Common myeloid progenitor, CD34-positive (primary cell): ENCODE measurements around the gene NEURL1.
"Not testable (repeated sequence)": the region's sequence is repeated elsewhere in the genome, so short reads cannot be mapped to it uniquely, and the experiment has no call there.

Experiments
- CTCF ChIA-PET: fragments of 350-600 bp; sonication (Branson Sonifier 250); formaldehyde crosslinking; loops from one replicate; lab custom pipeline; 2021; ENCODE audit warnings: antibody characterized with exemption; lab: Charles Lee
- POLR2A ChIA-PET: fragments of 350-600 bp; sonication (Branson Sonifier 250); formaldehyde crosslinking; loops from one replicate; lab custom pipeline; 2021; ENCODE audit warnings: antibody characterized with exemption; lab: Charles Lee
- DNase-seq, 3 donors: peaks; one replicate each; pipeline versions ENCODE4 v3.0.0 to v3.0.0-alpha.2; 2013
- H3K27ac ChIP-seq, 2 experiments: 1 replicate in 1 of 2; 2 replicates in 1 of 2; pipeline ENCODE4 v1.7.0; 2013; ENCODE audit warnings: inconsistent platforms in 2 of 2, low read length in 2 of 2, mild to moderate bottlenecking in 2 of 2, low read depth in 1 of 2, moderate library complexity in 1 of 2; ENCODE audit not compliant: severe bottlenecking in 2 of 2, insufficient read depth in 1 of 2, poor library complexity in 1 of 2
- H3K27me3 ChIP-seq, 5 experiments: replicated peaks in 2 of 5; 1 replicate in 3 of 5; 2 replicates in 2 of 5; pipeline versions ENCODE4 v1.6.1 to v1.7.0; 2013; ENCODE audit warnings: low read length in 4 of 5, mild to moderate bottlenecking in 2 of 5, moderate library complexity in 2 of 5, inconsistent platforms in 1 of 5; ENCODE audit not compliant: insufficient read depth in 5 of 5, control insufficient read depth in 4 of 5
- H3K36me3 ChIP-seq, 4 experiments: 1 replicate in 2 of 4; 2 replicates in 2 of 4; pipeline versions ENCODE4 v1.6.1 to v1.7.0; 2013; ENCODE audit warnings: low read length in 3 of 4, control low read depth in 1 of 4, mild to moderate bottlenecking in 1 of 4; ENCODE audit not compliant: control insufficient read depth in 4 of 4, insufficient read depth in 4 of 4
- H3K4me1 ChIP-seq, 4 experiments: 1 replicate in 3 of 4; 2 replicates in 1 of 4; pipeline versions ENCODE4 v1.6.1 to v1.7.1; 2013; ENCODE audit warnings: low read length in 3 of 4, mild to moderate bottlenecking in 3 of 4, control low read depth in 1 of 4, inconsistent platforms in 1 of 4, moderate library complexity in 1 of 4; ENCODE audit not compliant: control insufficient read depth in 4 of 4, insufficient read depth in 4 of 4; ENCODE audit errors: control extremely low read depth in 1 of 4
- H3K4me3 ChIP-seq, 7 experiments: 1 replicate in 4 of 7; 2 replicates in 3 of 7; pipeline versions ENCODE4 v1.5.1 to v1.7.0; 2013; ENCODE audit warnings: mild to moderate bottlenecking in 7 of 7, low read length in 6 of 7, moderate library complexity in 6 of 7, inconsistent platforms in 2 of 7, low read depth in 2 of 7, control low read depth in 1 of 7; ENCODE audit not compliant: insufficient read depth in 4 of 7, control insufficient read depth in 1 of 7; ENCODE audit errors: extremely low read depth in 1 of 7
- H3K9me3 ChIP-seq, 5 experiments: 1 replicate in 4 of 5; 2 replicates in 1 of 5; pipeline versions ENCODE4 v1.6.1 to v1.7.1; 2013; ENCODE audit warnings: low read length in 4 of 5, mild to moderate bottlenecking in 2 of 5, inconsistent platforms in 1 of 5, low read depth in 1 of 5, moderate library complexity in 1 of 5; ENCODE audit not compliant: control insufficient read depth in 4 of 5, insufficient read depth in 2 of 5; ENCODE audit errors: control extremely low read depth in 1 of 5
- WGBS: methylation state at CpG from one replicate; pipeline ENCODE4 v1.1.5; 2013; ENCODE audit not compliant: insufficient coverage; 5-methylcytosine and 5-hydroxymethylcytosine counted together

The NEURL1 gene

DNA sequence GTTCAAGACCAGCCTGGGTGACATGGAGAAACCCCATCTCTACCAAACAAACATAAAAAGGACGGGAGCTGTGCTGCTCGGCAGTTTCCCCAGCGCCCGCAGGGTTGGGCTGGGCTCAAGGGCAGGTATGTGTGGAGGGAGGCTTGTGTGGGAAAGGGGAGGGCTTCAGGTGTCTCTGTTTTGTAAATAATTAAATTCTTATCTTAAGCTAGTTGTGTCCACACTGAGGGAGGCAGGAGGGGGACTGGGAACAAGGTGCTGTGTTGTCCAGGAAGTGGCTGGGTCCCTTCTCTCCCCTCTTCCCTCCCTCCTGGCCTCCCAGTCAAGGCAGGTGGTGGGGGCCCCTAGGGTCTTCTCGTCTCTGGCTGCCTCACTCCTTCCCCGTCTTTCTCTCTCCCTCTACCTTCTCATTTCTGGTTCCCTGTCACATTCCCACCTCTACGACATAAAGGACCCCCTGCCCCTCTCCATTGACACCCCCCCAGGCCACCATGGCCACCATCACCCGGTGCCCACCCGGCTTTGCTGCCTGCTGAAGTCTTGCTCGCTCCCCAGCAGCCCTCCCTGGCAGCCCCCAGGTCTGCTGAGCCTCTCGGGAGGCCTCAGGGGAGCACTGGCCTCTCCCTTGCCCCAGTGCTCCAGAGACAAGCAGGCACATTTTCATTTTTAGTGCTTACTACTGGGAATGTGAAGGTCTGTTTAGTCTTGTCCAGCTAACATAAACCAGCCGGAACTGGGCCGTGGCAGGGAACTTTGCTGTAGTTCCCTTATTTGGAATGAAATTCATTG, 19.3 kb downstream of the NEURL1 start:
- H3K27ac ChIP-seq = no peak overlapping the region
- H3K4me3 ChIP-seq = no peak overlapping the region
- DNase-seq = no peak
- ChIA-PET POLR2A (no interaction called here), CTCF (interaction anchor here (0.6 kb wide), 1 partner anchor 84 kb away, joined by 5 read pairs; no protein-coding TSS in a partner anchor)
- peaks cover 0 to 17% (median 0%) of the 10 kb centered on the region in 4 experiments for H3K4me1 ChIP-seq
- 94% methylated on average over 12 of the region's 13 CpGs for whole genome bisulfite sequencing
- no peaks in the 10 kb centered on the region for H3K36me3 ChIP-seq
- no peaks in the 10 kb centered on the region for H3K27me3 ChIP-seq
- no peaks in the 10 kb centered on the region for H3K9me3 ChIP-seq

DNA sequence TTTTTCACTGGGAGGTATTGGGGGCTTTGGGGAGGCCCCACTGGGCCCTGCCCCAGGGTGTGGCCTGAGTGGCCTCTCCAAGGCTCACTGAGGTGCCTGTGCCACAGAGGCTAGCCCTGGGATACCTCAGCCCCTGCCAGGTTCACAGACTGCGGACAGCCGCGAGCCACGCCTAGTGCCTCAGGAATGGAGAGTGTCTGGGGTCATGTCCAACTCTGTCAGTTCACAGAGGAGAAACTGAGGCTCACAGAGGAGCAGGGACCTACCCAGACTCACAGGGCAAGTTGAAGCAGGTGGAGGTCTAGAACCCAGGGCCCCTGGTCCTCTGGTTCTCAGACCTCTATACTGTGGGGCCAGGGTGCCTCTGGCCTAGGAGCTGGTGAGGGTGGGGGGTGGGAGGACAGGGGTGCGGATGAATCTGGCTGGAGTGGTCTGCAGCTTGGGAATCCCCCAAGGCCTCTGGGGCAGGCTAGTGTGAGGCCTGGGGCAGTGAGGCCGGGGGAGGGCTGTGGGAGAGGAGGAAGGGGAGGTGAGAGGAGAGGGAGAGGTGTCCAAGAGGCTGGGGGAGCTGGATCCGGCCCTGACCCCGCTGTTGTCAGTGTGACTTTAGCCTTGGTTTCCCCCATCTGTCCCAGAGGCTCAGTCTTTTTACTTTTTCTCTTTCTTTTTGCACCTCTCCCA, 20.0 kb downstream of the NEURL1 start:
- WGBS = 100% methylated on average over 6 of the region's 8 CpGs
- ChIA-PET POLR2A (no interaction called here), CTCF (no interaction called here)
- Histone ChIP-seq H3K36me3 (no peaks in the 10 kb centered on the region), H3K9me3 (no peaks in the 10 kb centered on the region), H3K4me1 (peaks cover 0 to 12% (median 0%) of the 10 kb centered on the region in 4 experiments), H3K27ac (no peak overlapping the region), H3K4me3 (no peak overlapping the region), H3K27me3 (no peaks in the 10 kb centered on the region)
- DNase-seq = no peak

DNA sequence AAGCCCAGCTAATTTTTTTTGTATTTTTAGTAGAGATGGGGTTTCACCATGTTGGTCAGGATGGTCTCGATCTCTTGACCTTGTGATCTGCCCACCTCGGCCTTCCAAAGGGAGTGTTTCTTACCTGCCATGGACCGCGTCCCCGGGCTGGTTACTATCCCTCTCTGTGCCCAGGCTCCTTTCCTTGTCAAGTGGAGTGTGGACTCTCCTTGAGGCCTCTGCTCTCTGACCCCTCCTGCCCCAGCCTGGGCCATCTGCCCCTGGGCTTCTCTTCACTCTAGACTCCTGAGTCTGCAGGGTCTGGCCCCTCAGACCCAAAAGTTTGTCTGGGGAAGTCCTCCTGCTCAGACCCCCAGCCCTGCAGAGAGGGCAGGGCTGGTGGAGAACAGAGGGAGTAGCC, 20.7 kb downstream of the NEURL1 start:
- DNase-seq = no peak
- H3K4me3 ChIP-seq = no peak overlapping the region
- H3K27ac ChIP-seq = no peak overlapping the region
- WGBS = 98% methylated on average over 5 of the region's 5 CpGs
- H3K4me1 ChIP-seq = peaks cover 0 to 12% (median 0%) of the 10 kb centered on the region in 4 experiments
- no peaks in the 10 kb centered on the region for H3K27me3 ChIP-seq
- ChIA-PET CTCF (no interaction called here), POLR2A (no interaction called here)
- no peaks in the 10 kb centered on the region for H3K9me3 ChIP-seq
- H3K36me3 ChIP-seq = no peaks in the 10 kb centered on the region

DNA sequence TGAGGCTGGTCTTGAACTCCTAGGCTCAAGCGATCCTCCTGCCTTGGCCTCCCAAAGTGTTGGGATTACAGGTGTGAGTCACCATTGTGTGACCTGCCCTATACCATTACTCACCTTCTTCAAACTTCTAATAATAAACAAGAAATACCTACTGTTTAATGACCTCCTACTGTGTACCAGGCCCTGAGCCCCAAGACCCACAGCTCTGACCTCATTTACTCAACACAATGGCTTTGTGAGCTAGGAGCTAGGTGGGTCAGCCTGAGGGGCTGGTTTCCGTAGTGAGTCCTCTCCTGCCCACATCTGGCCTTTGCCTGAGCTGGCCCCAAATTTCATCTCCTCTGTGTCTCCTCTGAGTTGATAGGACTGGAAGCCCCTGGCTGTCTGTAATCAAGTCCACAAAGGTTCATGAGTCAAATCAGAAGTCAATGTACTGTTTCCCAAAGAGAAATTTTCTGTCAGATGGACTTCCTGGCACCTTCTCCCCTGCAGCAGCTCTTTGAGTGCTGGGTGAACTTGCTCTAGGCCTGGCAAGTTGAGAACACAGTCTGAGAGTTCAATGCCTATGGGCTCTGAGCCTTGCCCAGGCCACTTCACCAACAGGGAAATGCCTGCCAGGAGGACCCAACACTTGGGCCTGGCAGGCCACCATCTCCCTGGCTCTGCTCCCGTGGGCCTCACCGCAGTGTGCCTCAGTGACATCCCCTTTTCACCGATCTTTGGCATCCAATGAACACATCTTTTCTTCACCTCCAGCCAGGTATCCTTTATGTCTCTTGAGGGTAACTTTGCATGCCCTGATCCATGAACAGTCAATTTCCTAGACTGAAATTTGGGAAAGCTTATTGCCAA, 24.0 kb downstream of the NEURL1 start:
- DNase-seq = no peak
- POLR2A ChIA-PET = no interaction called here
- H3K4me1 ChIP-seq = peaks cover 0 to 8% (median 0%) of the 10 kb centered on the region in 4 experiments
- no peak overlapping the region for H3K27ac ChIP-seq
- H3K4me3 ChIP-seq = no peak overlapping the region
- H3K36me3 ChIP-seq = no peaks in the 10 kb centered on the region
- H3K9me3 ChIP-seq = no peaks in the 10 kb centered on the region
- H3K27me3 ChIP-seq = no peaks in the 10 kb centered on the region
- CTCF ChIA-PET = no interaction called here
- 98% methylated on average over 4 of the region's 5 CpGs for WGBS

DNA sequence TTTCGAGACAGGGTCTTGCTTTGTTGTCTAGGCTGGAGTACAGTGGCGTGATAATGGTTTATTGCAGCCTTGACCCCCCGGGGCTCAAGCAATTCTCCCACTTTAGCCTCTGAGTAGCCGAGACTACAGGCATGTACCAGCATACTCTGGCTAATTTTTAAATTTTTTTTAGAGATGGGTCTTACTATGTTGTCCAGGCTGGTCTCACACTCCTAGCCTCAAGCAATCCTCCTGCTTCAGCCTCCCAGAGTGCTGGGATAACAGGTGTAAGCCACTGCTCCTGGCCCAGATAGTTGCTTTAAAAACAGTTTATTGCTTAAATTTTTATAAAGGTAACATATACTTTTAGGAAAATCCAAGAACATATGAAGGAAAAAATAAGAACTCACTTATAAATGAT, 26.3 kb downstream of the NEURL1 start:
- ChIA-PET CTCF (no interaction called here), POLR2A (no interaction called here)
- Histone ChIP-seq H3K36me3 (no peaks in the 10 kb centered on the region), H3K4me1 (peaks cover 0 to 5% (median 0%) of the 10 kb centered on the region in 4 experiments), H3K9me3 (no peaks in the 10 kb centered on the region), H3K27ac (no peak overlapping the region), H3K4me3 (no peak overlapping the region), H3K27me3 (no peaks in the 10 kb centered on the region)
- no peak for DNase-seq
- WGBS = 61% methylated on average over 3 of the region's 4 CpGs

DNA sequence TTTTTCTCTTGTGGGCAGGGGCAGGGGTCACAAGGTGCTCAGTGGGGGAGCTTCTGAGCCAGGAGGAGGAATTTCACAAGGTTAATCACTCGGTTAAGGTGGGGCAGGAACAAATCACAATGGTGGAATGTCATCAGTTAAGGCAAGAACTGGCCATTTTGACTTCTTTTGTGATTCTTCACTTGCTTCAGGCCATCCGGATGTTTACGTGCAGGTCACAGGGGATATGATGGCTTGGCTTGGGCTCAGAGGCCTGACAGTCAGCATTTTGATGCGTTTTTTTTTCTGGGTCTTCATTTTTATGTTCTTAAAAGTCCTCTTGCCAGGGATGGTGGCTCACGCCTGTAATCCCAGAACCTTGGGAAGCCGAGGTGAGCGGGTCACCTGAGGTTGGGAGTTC, 28.5 kb downstream of the NEURL1 start:
- H3K4me1 ChIP-seq, DNase-seq, H3K27me3 ChIP-seq, H3K27ac ChIP-seq, H3K9me3 ChIP-seq, H3K36me3 ChIP-seq, CTCF ChIA-PET, H3K4me3 ChIP-seq: not testable (repeated sequence)
- WGBS = 93% methylated on average over 5 of the region's 7 CpGs
- POLR2A ChIA-PET = interaction anchor here (0.6 kb wide), 1 partner anchor 436 kb away, joined by 3 read pairs; no protein-coding TSS in a partner anchor
